Activated B cell treated with CpG ODN at 0.5 μM for 24 hours (primary cell): Measurements from ENCODE around the gene PIEZO2. TPM values are rescaled to one million over a fixed set of nuclear protein-coding genes. Genes with fewer than 3 reads are reported as not detected.
"Not testable (repeated sequence)": the region's sequence is repeated elsewhere in the genome, so short reads cannot be mapped to it uniquely, and the experiment has no call there.

Experiments
- ATAC-seq: fragments of 200-7000 bp; cut with Tn5 transposase; one replicate; pipeline ENCODE4 v1.10.0; 2021; ENCODE audit warnings: low read depth, mild to moderate bottlenecking, moderate library complexity
- CTCF ChIA-PET: fragments of 350-600 bp; sonication (Branson Sonifier 250); formaldehyde crosslinking; loops from one replicate; lab custom pipeline; 2021; ENCODE audit warnings: antibody characterized with exemption; lab: Charles Lee
- POLR2A ChIA-PET: fragments of 350-600 bp; sonication (Branson Sonifier 250); formaldehyde crosslinking; loops from one replicate; lab custom pipeline; 2021; ENCODE audit warnings: antibody characterized with exemption; lab: Charles Lee
- DNase-seq: peaks from one replicate; pipeline ENCODE4 v3.0.0; 2022
- H3K27ac Mint-ChIP-seq: one replicate; pipeline ENCODE4 v1.8.0; 2020; ENCODE audit warnings: mixed read lengths
- H3K27me3 Mint-ChIP-seq: one replicate; pipeline ENCODE4 v1.8.0; 2021; ENCODE audit warnings: mixed read lengths
- H3K36me3 Mint-ChIP-seq: one replicate; pipeline ENCODE4 v1.8.0; 2021; ENCODE audit warnings: low read depth, mixed read lengths
- H3K4me1 Mint-ChIP-seq: one replicate; pipeline ENCODE4 v1.8.0; 2021; ENCODE audit warnings: mixed read lengths
- H3K4me3 Mint-ChIP-seq: one replicate; pipeline ENCODE4 v1.8.0; 2020; ENCODE audit warnings: mild to moderate bottlenecking, mixed read lengths
- H3K9me3 Mint-ChIP-seq: one replicate; pipeline ENCODE4 v1.8.0; 2020; ENCODE audit warnings: mixed read lengths
- intact Hi-C: fragments of 100-400 bp; cut with micrococcal nuclease; formaldehyde crosslinking; loops from one replicate; pipeline ENCODE4 v1.15.1; 2024
- total RNA-seq: library from RNA; stranded (reverse); gene quantifications from 2 replicates; pipeline ENCODE4 v1.2.3, GENCODE V29; 2022
- TF ChIP-seq, protein P1 (sequence below): fragments of 200-600 bp; IDR thresholded peaks from one replicate; pipeline ENCODE4 v1.8.0; 2022; ENCODE audit warnings: antibody characterized with exemption, mild to moderate bottlenecking

The PIEZO2 gene
- total RNA-seq, 1 donor from 2014 or later: not detected

DNA sequence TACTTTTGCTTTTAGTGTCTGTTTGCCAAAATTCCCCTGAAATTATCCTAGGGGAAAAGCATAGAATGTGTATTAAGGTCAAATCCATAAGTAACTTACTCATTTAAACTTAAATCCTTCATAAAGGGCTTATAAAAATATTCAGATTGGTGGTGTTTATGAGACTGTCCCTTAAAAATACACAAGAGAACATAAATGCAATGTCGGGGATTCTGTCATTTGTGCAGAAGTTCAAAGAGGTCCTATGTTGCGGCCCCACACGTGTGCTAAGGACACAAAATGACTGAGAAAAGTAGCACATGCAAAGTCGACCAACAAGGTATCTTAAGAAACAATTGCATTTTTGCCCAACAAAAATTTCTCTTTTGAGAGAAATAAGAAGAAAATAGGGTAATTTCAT lies 225.1 kb downstream of the PIEZO2 start:
- ATAC-seq: no peak
- intact Hi-C loops: no loop called here
- H3K27me3 Mint-ChIP-seq: peaks cover 2% of the 10 kb centered on the region
- H3K27ac Mint-ChIP-seq: no peak overlapping the region
- no peak for DNase-seq
- ChIA-PET CTCF (no interaction called here), POLR2A (no interaction called here)
- no peaks in the 10 kb centered on the region for H3K4me1 Mint-ChIP-seq
- TF ChIP-seq, protein P1, sequence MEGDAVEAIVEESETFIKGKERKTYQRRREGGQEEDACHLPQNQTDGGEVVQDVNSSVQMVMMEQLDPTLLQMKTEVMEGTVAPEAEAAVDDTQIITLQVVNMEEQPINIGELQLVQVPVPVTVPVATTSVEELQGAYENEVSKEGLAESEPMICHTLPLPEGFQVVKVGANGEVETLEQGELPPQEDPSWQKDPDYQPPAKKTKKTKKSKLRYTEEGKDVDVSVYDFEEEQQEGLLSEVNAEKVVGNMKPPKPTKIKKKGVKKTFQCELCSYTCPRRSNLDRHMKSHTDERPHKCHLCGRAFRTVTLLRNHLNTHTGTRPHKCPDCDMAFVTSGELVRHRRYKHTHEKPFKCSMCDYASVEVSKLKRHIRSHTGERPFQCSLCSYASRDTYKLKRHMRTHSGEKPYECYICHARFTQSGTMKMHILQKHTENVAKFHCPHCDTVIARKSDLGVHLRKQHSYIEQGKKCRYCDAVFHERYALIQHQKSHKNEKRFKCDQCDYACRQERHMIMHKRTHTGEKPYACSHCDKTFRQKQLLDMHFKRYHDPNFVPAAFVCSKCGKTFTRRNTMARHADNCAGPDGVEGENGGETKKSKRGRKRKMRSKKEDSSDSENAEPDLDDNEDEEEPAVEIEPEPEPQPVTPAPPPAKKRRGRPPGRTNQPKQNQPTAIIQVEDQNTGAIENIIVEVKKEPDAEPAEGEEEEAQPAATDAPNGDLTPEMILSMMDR: no peak
- no peaks in the 10 kb centered on the region for H3K9me3 Mint-ChIP-seq
- no peaks in the 10 kb centered on the region for H3K36me3 Mint-ChIP-seq
- no peak overlapping the region for H3K4me3 Mint-ChIP-seq

DNA sequence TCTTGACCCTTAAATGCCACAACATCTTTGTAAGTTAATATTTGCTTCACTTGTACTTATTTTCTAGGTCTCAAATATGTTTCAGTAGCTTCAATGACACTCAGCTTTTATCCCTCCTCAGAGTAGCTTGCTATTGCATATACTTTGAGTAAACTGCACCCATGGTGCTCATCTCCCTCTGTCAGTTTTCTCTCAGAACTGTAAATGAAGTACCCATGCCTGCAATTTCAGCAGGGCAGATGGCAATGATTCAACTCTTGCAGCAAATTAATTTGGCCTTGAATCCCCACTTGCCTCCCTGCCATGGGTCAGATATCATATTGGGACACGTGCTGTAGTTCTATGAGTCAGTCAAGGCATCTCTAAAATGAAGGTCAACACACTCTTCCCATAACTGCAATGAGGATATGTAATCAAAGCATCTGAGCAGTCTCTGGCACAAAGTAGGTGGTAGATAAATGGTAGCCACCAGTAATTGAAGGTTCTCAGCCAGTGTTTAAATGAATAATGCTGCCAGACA lies 225.8 kb downstream of the PIEZO2 start:
- H3K27ac Mint-ChIP-seq: no peak overlapping the region
- ChIA-PET POLR2A (no interaction called here), CTCF (no interaction called here)
- intact Hi-C loops: no loop called here
- peaks cover 2% of the 10 kb centered on the region for H3K27me3 Mint-ChIP-seq
- H3K36me3 Mint-ChIP-seq: no peaks in the 10 kb centered on the region
- no peaks in the 10 kb centered on the region for H3K4me1 Mint-ChIP-seq
- TF ChIP-seq, protein P1: no peak
- H3K9me3 Mint-ChIP-seq: no peaks in the 10 kb centered on the region
- H3K4me3 Mint-ChIP-seq: no peak overlapping the region
- DNase-seq (no peak), ATAC-seq (no peak)

DNA sequence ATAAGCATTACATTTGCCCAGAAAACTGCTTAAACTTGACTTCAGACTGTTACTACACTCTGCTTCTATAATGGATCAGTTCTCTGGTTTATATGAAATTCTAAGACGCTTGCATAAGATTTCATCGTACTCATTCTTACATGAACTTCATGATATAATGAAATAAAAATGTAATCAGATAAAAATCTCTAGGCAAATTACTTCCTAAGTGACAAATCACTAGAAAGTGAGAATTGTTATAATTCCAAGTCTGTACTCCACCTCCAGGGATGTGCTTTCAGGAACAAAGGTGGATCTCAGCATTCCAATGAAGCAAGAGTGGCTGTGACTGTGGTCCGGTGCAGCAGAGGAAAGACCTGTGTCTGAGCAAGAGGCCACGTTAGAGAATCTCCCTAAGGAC lies 226.2 kb downstream of the PIEZO2 start:
- no peak overlapping the region for H3K4me3 Mint-ChIP-seq
- H3K9me3 Mint-ChIP-seq: no peaks in the 10 kb centered on the region
- DNase-seq (no peak), ATAC-seq (no peak)
- H3K4me1 Mint-ChIP-seq: no peaks in the 10 kb centered on the region
- no peaks in the 10 kb centered on the region for H3K36me3 Mint-ChIP-seq
- H3K27ac Mint-ChIP-seq: no peak overlapping the region
- intact Hi-C loops: no loop called here
- CTCF ChIA-PET: no interaction called here
- TF ChIP-seq, protein P1: no peak
- peaks cover 2% of the 10 kb centered on the region for H3K27me3 Mint-ChIP-seq
- POLR2A ChIA-PET: no interaction called here

DNA sequence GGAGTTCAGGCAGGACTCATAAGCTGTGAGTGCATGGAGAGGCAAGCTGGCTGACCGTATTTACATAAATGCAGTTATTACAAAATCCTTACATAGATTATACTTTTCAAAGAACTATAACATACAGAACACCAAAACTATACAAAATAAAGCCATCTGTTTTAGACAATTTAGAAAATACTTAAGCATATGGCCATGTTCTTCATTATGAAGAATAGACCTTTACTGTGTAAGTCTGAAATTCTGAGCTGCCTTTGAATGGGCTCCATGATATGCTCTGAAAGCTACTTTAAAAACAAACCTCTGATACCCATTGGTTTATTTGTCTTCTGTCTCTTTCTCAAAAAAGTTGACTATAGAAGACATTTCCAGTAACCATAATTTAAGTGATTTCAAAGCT lies 226.7 kb downstream of the PIEZO2 start:
- ATAC-seq, POLR2A ChIA-PET, H3K27ac Mint-ChIP-seq, H3K4me1 Mint-ChIP-seq, H3K27me3 Mint-ChIP-seq, CTCF ChIA-PET, intact Hi-C loops, H3K4me3 Mint-ChIP-seq, DNase-seq, H3K36me3 Mint-ChIP-seq, H3K9me3 Mint-ChIP-seq: not testable (repeated sequence)

DNA sequence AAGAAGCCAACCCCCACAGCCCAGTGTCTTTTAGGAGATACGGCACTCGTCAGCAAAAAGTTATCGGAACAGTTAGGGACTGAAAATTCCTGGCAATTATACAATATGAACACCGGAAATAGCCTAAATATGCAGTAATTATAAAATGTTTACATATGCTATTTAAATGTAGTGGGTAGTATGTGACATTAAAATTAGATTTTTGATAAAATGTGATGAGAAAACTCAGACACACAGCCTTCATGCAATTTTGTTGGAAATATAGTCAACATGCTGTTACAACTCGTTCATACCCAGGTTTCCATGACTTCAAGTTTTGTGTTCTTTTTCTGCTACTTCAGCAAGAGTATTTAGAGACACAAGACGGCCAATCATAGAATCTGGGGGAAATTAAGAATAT lies 229.1 kb downstream of the PIEZO2 start:
- ATAC-seq, intact Hi-C loops, DNase-seq, POLR2A ChIA-PET, H3K9me3 Mint-ChIP-seq, CTCF ChIA-PET, H3K4me3 Mint-ChIP-seq, H3K36me3 Mint-ChIP-seq, H3K27me3 Mint-ChIP-seq, H3K4me1 Mint-ChIP-seq, H3K27ac Mint-ChIP-seq: not testable (repeated sequence)

DNA sequence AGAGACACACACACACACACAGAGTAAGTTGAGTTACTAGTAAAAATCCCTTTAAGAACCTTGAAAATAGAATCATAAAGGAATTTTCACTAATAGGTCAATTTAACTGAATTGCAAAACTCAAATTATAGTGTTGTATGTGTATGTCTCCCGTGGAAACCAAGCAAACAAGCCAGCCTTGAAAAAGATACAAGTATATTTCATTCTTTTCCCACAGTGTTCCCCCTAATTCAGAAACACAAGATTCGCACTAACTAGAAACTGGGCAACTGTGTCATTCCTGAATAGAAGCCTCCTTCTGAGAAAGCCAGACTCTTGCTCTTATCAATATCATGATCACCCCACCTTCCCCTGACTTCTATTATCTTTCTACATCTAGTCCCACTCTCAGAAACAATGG lies 229.5 kb downstream of the PIEZO2 start:
- Mint-ChIP-seq H3K27me3 (no peaks in the 10 kb centered on the region), H3K4me1 (no peaks in the 10 kb centered on the region), H3K36me3 (no peaks in the 10 kb centered on the region), H3K27ac (no peak overlapping the region), H3K4me3 (no peak overlapping the region), H3K9me3 (no peaks in the 10 kb centered on the region)
- DNase-seq (no peak), ATAC-seq (no peak)
- ChIA-PET CTCF (no interaction called here), POLR2A (no interaction called here)
- intact Hi-C loops: no loop called here
- TF ChIP-seq, protein P1: no peak
